Calu3 (cell line): ENCODE data around the gene SNX32. TPM values are rescaled to one million over a fixed set of nuclear protein-coding genes. Genes with fewer than 3 reads are reported as not detected.

Experiments
- BruUV-seq: library from RNA; stranded (reverse); fragments of 400-500 nt; replicated peaks from 2 replicates; lab custom pipeline; 2021; lab: Mats Ljungman, UMichigan
- CTCF ChIA-PET: fragments of 300-600 bp; sonication (Branson Sonifier 250); formaldehyde crosslinking; loops from one replicate; lab custom pipeline; 2022; ENCODE audit warnings: antibody characterized with exemption; lab: Charles Lee
- DNase-seq: peaks from one replicate; pipeline ENCODE4 v3.0.0; 2022
- H3K27ac Mint-ChIP-seq: one replicate; pipeline ENCODE4 v1.8.0; 2022; ENCODE audit warnings: mixed read lengths; ENCODE audit not compliant: unreplicated experiment
- H3K27me3 Mint-ChIP-seq: one replicate; pipeline ENCODE4 v1.8.0; 2022; ENCODE audit warnings: mixed read lengths; ENCODE audit not compliant: unreplicated experiment
- H3K36me3 Mint-ChIP-seq: one replicate; pipeline ENCODE4 v1.8.0; 2022; ENCODE audit warnings: mild to moderate bottlenecking, moderate library complexity, mixed read lengths; ENCODE audit not compliant: insufficient read depth, unreplicated experiment
- H3K4me1 Mint-ChIP-seq: one replicate; pipeline ENCODE4 v1.8.0; 2022; ENCODE audit warnings: mild to moderate bottlenecking, low read depth, mixed read lengths; ENCODE audit not compliant: unreplicated experiment
- H3K4me3 Mint-ChIP-seq: one replicate; pipeline ENCODE4 v1.8.0; 2022; ENCODE audit warnings: mild to moderate bottlenecking, low read depth, moderate library complexity, mixed read lengths; ENCODE audit not compliant: unreplicated experiment
- H3K9me3 Mint-ChIP-seq: one replicate; pipeline ENCODE4 v1.8.0; 2022; ENCODE audit warnings: low read depth, mixed read lengths; ENCODE audit not compliant: unreplicated experiment
- CTCF ChIP-seq: fragments of 200-600 bp; IDR thresholded peaks from one replicate; pipeline ENCODE4 v1.8.0; 2022; ENCODE audit warnings: antibody characterized with exemption; ENCODE audit not compliant: unreplicated experiment
- intact Hi-C: fragments of 100-400 bp; cut with micrococcal nuclease; formaldehyde crosslinking; loops from one replicate; pipeline ENCODE4 v1.10.0; 2022; ENCODE audit not compliant: unreplicated experiment
- total RNA-seq: library from RNA; stranded (reverse); gene quantifications from 2 replicates; pipeline ENCODE4 v1.2.3, GENCODE V29; 2022

The SNX32 gene
- total RNA-seq, 1 experiment from 2014 or later, result not detected

GRCh38 chr11:65854852-65855837, 21.4 kb downstream of the SNX32 start:
- peak overlapping the region; percentile 79 for H3K27ac Mint-ChIP-seq
- no peak for DNase-seq
- no peak for TF ChIP-seq CTCF
- H3K27me3 Mint-ChIP-seq, result no peaks in the 10 kb centered on the region
- TSS peak; percentile 61 for BruUV-seq
- intact Hi-C loops, result no loop called here
- peaks cover 45% of the 10 kb centered on the region for H3K4me1 Mint-ChIP-seq
- peaks cover 100% of the 10 kb centered on the region for H3K36me3 Mint-ChIP-seq
- H3K9me3 Mint-ChIP-seq, result no peaks in the 10 kb centered on the region
- H3K4me3 Mint-ChIP-seq, result peak overlapping the region; percentile 84
- CTCF ChIA-PET, result interaction anchor here (0.6 to 0.7 kb wide), 3 partner anchors 13 to 605 kb away, joined by 3 to 10 read pairs (median 5); no protein-coding TSS in a partner anchor

- H3K36me3 Mint-ChIP-seq, result peaks cover 100% of the 10 kb centered on the region
- peak overlapping the region; percentile 84 for H3K4me3 Mint-ChIP-seq
- peak overlapping the region; percentile 84 for H3K27ac Mint-ChIP-seq
- no peaks in the 10 kb centered on the region for H3K27me3 Mint-ChIP-seq
- no peaks in the 10 kb centered on the region for H3K9me3 Mint-ChIP-seq
- intact Hi-C loops, result no loop called here
- TF ChIP-seq CTCF, result no peak
- no peak for DNase-seq
- CTCF ChIA-PET, result interaction anchor here (0.7 kb wide), 1 partner anchor 263 kb away, joined by 3 read pairs; no protein-coding TSS in a partner anchor
- no TSS peak for BruUV-seq
- H3K4me1 Mint-ChIP-seq, result peaks cover 47% of the 10 kb centered on the region
Measured at GRCh38 chr11:65855927-65856363, 22.2 kb downstream of the SNX32 start.

GRCh38 chr11:65856689-65857499, 23.1 kb downstream of the SNX32 start:
- CTCF ChIA-PET, result no interaction called here
- intact Hi-C loops, result no loop called here
- peaks cover 100% of the 10 kb centered on the region for H3K36me3 Mint-ChIP-seq
- H3K27ac Mint-ChIP-seq, result peak overlapping the region; percentile 84
- peak overlapping the region; percentile 84 for H3K4me3 Mint-ChIP-seq
- no peaks in the 10 kb centered on the region for H3K9me3 Mint-ChIP-seq
- peaks cover 47% of the 10 kb centered on the region for H3K4me1 Mint-ChIP-seq
- BruUV-seq, result no TSS peak
- peak; percentile 82 for DNase-seq
- TF ChIP-seq CTCF, result no peak
- no peaks in the 10 kb centered on the region for H3K27me3 Mint-ChIP-seq

GRCh38 chr11:65857500-65857852, 23.7 kb downstream of the SNX32 start:
- BruUV-seq, result no TSS peak
- Mint-ChIP-seq H3K4me1 (peaks cover 47% of the 10 kb centered on the region), H3K27me3 (no peaks in the 10 kb centered on the region), H3K4me3 (peak overlapping the region; percentile 84), H3K9me3 (no peaks in the 10 kb centered on the region), H3K27ac (no peak overlapping the region), H3K36me3 (peaks cover 100% of the 10 kb centered on the region)
- TF ChIP-seq CTCF, result no peak
- intact Hi-C loops, result no loop called here
- no peak for DNase-seq
- CTCF ChIA-PET, result interaction anchor here (1.5 to 2.9 kb wide), 2 partner anchors 31 to 77 kb away, joined by 3 to 37 read pairs; partner anchors contain the start of gene FIBP
